GM19463 (cell line): Measurements from ENCODE around the gene MYT1.
"Not testable (repeated sequence)": the region's sequence is repeated elsewhere in the genome, so short reads cannot be mapped to it uniquely, and the experiment has no call there.

Experiments used
- ATAC-seq: cut with Tn5 transposase; IDR thresholded peaks from one replicate; pipeline ENCODE4 v1.9.1; 2021; ENCODE audit warnings: mild to moderate bottlenecking, moderate library complexity; ENCODE audit not compliant: unreplicated experiment

The MYT1 gene

GRCh38 chr20:64228086-64228653, 63.9 kb downstream of the MYT1 start:
- no peak for ATAC-seq

GRCh38 chr20:64228751-64229506, 64.7 kb downstream of the MYT1 start:
- no peak for ATAC-seq

- ATAC-seq = no peak
Measured at GRCh38 chr20:64229507-64230061, 65.3 kb downstream of the MYT1 start.

- no peak for ATAC-seq
Measured at GRCh38 chr20:64230461-64231145, 66.4 kb downstream of the MYT1 start.

GRCh38 chr20:64231621-64232550, 67.6 kb downstream of the MYT1 start:
- no peak for ATAC-seq

- ATAC-seq = no peak
Measured at GRCh38 chr20:64232794-64233193, 68.5 kb downstream of the MYT1 start.

GRCh38 chr20:64233725-64234124, 69.5 kb downstream of the MYT1 start:
- no peak for ATAC-seq

GRCh38 chr20:64234291-64234791, 70.1 kb downstream of the MYT1 start:
- no peak for ATAC-seq

- ATAC-seq = not testable (repeated sequence)
Measured at GRCh38 chr20:64234921-64235565, 70.8 kb downstream of the MYT1 start.

GRCh38 chr20:64236137-64237088, 72.2 kb downstream of the MYT1 start:
- ATAC-seq = no peak

- no peak for ATAC-seq
Measured at GRCh38 chr20:64237316-64237715, 73.1 kb downstream of the MYT1 start.

- ATAC-seq = no peak
Measured at GRCh38 chr20:64238115-64238825, 74.0 kb downstream of the MYT1 start.

- no peak for ATAC-seq
Measured at GRCh38 chr20:64238851-64239387, 74.7 kb downstream of the MYT1 start.

- no peak for ATAC-seq
Measured at GRCh38 chr20:64239449-64240242, 75.4 kb downstream of the MYT1 start.

GRCh38 chr20:64240243-64241015, 76.2 kb downstream of the MYT1 start:
- ATAC-seq = no peak

- ATAC-seq = no peak
Measured at GRCh38 chr20:64241061-64241460, 76.8 kb downstream of the MYT1 start.
